Neuronal stem cell (in vitro differentiated cells): ENCODE results near the gene LRP1.

ENCODE experiments used
- DNase-seq: peaks from one replicate; pipeline ENCODE4 v3.0.0-alpha.2; 2013; ENCODE audit warnings: low spot score
- H2AFZ ChIP-seq: one replicate; pipeline ENCODE4 v1.6.1; 2013; ENCODE audit warnings: mild to moderate bottlenecking, low read length, inconsistent platforms
- H2AK5ac ChIP-seq: 2 replicates; pipeline ENCODE4 v1.6.1; 2013; ENCODE audit warnings: low read depth, mild to moderate bottlenecking, inconsistent platforms, low read length, moderate library complexity, mixed read lengths
- H2BK120ac ChIP-seq: 2 replicates; pipeline ENCODE4 v1.6.1; 2013; ENCODE audit warnings: low read depth, mild to moderate bottlenecking, inconsistent platforms, low read length, moderate library complexity, mixed read lengths
- H2BK12ac ChIP-seq: one replicate; pipeline ENCODE4 v1.6.1; 2013; ENCODE audit warnings: low read length, inconsistent platforms
- H2BK15ac ChIP-seq: 2 replicates; pipeline ENCODE4 v1.6.1; 2013; ENCODE audit warnings: mild to moderate bottlenecking, low read length, inconsistent platforms, mixed read lengths
- H2BK5ac ChIP-seq: one replicate; pipeline ENCODE4 v1.6.1; 2013; ENCODE audit warnings: inconsistent platforms, mild to moderate bottlenecking, low read length, moderate library complexity
- H3K14ac ChIP-seq: one replicate; pipeline ENCODE4 v1.6.1; 2013; ENCODE audit warnings: low read length, inconsistent platforms
- H3K18ac ChIP-seq: 2 replicates; pipeline ENCODE4 v1.6.1; 2013; ENCODE audit warnings: low read length, inconsistent platforms
- H3K23ac ChIP-seq: 2 replicates; pipeline ENCODE4 v1.6.1; 2013; ENCODE audit warnings: low read depth, mild to moderate bottlenecking, mixed read lengths, low read length, inconsistent platforms; ENCODE audit not compliant: poor library complexity
- H3K27ac ChIP-seq: replicated peaks from 3 replicates; pipeline ENCODE4 v1.5.1; 2013; ENCODE audit warnings: low read length, inconsistent platforms
- H3K27me3 ChIP-seq, 3 experiments: 2 replicates each; pipeline ENCODE4 v1.6.1; 2013; ENCODE audit warnings: low read length in 3 of 3, mild to moderate bottlenecking in 2 of 3, inconsistent platforms in 1 of 3, low read depth in 1 of 3, mixed read lengths in 1 of 3, moderate library complexity in 1 of 3; ENCODE audit not compliant: control insufficient read depth in 3 of 3, insufficient read depth in 3 of 3
- H3K36me3 ChIP-seq, 2 donors: replicated peaks in 1 of 2; 2 replicates each; pipeline ENCODE4 v1.6.1; 2013; ENCODE audit warnings: low read length in 2 of 2; ENCODE audit not compliant: control insufficient read depth in 2 of 2, insufficient read depth in 2 of 2
- H3K4ac ChIP-seq: 2 replicates; pipeline ENCODE4 v1.6.1; 2013; ENCODE audit warnings: inconsistent platforms, mild to moderate bottlenecking, low read length, moderate library complexity
- H3K4me1 ChIP-seq, 2 donors: 1 replicate in 1 of 2; 2 replicates in 1 of 2; pipeline ENCODE4 v1.6.1; 2013; ENCODE audit warnings: low read length in 2 of 2, low read depth in 1 of 2; ENCODE audit not compliant: control insufficient read depth in 2 of 2, insufficient read depth in 1 of 2
- H3K4me2 ChIP-seq: one replicate; pipeline ENCODE4 v1.6.1; 2013; ENCODE audit warnings: mild to moderate bottlenecking, low read length, inconsistent platforms; ENCODE audit not compliant: insufficient read depth, poor library complexity, severe bottlenecking
- H3K4me3 ChIP-seq, 2 donors: 2 replicates each; pipeline ENCODE4 v1.5.1; 2013; ENCODE audit warnings: low read length in 2 of 2, mild to moderate bottlenecking in 2 of 2, inconsistent platforms in 1 of 2, moderate library complexity in 1 of 2
- H3K79me1 ChIP-seq: one replicate; pipeline ENCODE4 v1.6.1; 2013; ENCODE audit warnings: low read depth, mild to moderate bottlenecking, inconsistent platforms, low read length, moderate library complexity
- H3K9ac ChIP-seq: one replicate; pipeline ENCODE4 v1.6.1; 2013; ENCODE audit warnings: mild to moderate bottlenecking, low read depth, low read length, inconsistent platforms; ENCODE audit not compliant: poor library complexity
- H3K9me3 ChIP-seq, 2 donors: replicated peaks in 1 of 2; 2 replicates each; pipeline versions ENCODE3 to v1.6.1; 2013; ENCODE audit warnings: low read length in 2 of 2, mild to moderate bottlenecking in 2 of 2, inconsistent platforms in 1 of 2, low read depth in 1 of 2, mixed read lengths in 1 of 2, moderate library complexity in 1 of 2; ENCODE audit not compliant: control insufficient read depth in 2 of 2, insufficient read depth in 1 of 2
- H4K8ac ChIP-seq: one replicate; pipeline ENCODE4 v1.6.1; 2013; ENCODE audit warnings: low read depth, mild to moderate bottlenecking, inconsistent platforms, low read length, moderate library complexity
- H4K91ac ChIP-seq: one replicate; pipeline ENCODE4 v1.6.1; 2013; ENCODE audit warnings: low read length, low read depth, mild to moderate bottlenecking, inconsistent platforms; ENCODE audit not compliant: poor library complexity
- WGBS, 2 donors: extraction: QIAGEN DNeasy Blood & Tissue Kit; methylation state at CpG; one replicate each; pipeline ENCODE4 v1.1.7; 2013; ENCODE audit warnings: missing lambda C conversion rate in 2 of 2, mixed read lengths in 1 of 2; ENCODE audit not compliant: insufficient read length in 2 of 2, insufficient replicate concordance in 1 of 2; ENCODE audit errors: extremely low coverage in 2 of 2; 5-methylcytosine and 5-hydroxymethylcytosine counted together

The LRP1 gene

GRCh38 chr12:57227315-57228115, 99.2 kb downstream of the LRP1 start:
- Histone ChIP-seq H3K23ac (no peak overlapping the region), H3K9me3 (peaks cover 0 to 4% of the 10 kb centered on the region in 2 donors), H3K36me3 (peaks cover 14 to 21% of the 10 kb centered on the region in 2 donors), H3K14ac (no peak overlapping the region), H3K27me3 (peaks cover 21 to 57% (median 51%) of the 10 kb centered on the region in 3 experiments), H3K4ac (no peak overlapping the region), H4K8ac (no peak overlapping the region), H3K4me2 (peak overlapping the region; percentile 82), H2BK120ac (no peak overlapping the region), H3K4me1 (peaks cover 23 to 27% of the 10 kb centered on the region in 2 donors), H3K18ac (peak overlapping the region; percentile 21), H3K4me3 (peak overlapping the region; percentile 14 to 34), H2BK5ac (no peak overlapping the region), H2AK5ac (no peak overlapping the region), H2BK12ac (no peak overlapping the region), H3K79me1 (peaks cover 9% of the 10 kb centered on the region), H4K91ac (no peak overlapping the region), H3K9ac (no peak overlapping the region), H3K27ac (no peak overlapping the region), H2BK15ac (no peak overlapping the region), H2AFZ (peak overlapping the region; percentile 78)
- WGBS, 2 donors: no CpG with 5 or more reads among the region's 8 CpGs
- DNase-seq: no peak

DNA sequence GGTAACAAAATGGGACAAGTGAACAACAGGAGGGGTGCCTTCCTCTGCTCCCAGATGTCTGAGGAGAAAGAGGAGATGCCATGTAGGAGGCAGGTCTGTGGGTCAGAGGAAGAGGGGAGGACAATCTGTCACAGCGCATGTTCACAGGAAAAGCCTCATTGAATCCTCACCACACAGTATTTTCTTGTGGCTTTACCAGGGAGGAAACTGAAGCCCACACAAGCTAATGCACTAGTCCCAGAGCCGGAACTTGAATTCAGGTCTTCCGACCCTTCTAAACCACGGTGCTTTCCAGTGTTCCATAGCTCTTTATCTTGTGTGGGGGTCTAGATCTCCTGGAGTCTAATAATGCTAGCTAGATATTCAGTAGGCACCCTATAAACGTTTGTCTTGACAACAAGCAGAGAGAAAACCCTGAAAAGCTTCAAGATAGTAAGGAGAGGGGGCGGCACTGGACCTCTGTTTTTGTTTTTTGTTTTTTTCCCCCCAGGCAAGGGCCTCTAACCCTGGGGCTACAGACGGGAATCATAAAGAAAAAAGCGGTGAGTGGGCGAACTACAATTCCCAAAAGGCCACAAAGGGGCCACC, 100.9 kb downstream of the LRP1 start:
- DNase-seq: no peak
- H3K27ac ChIP-seq: no peak overlapping the region
- H2BK15ac ChIP-seq: no peak overlapping the region
- no peak overlapping the region for H2BK5ac ChIP-seq
- H4K8ac ChIP-seq: no peak overlapping the region
- H3K4me3 ChIP-seq: peak overlapping the region in 1 of 2 donors; percentile 75
- H3K36me3 ChIP-seq: peaks cover 31 to 37% of the 10 kb centered on the region in 2 donors
- H3K4me2 ChIP-seq: no peak overlapping the region
- H3K23ac ChIP-seq: no peak overlapping the region
- H3K18ac ChIP-seq: no peak overlapping the region
- no peak overlapping the region for H2AK5ac ChIP-seq
- H3K9me3 ChIP-seq: peaks cover 0 to 2% of the 10 kb centered on the region in 2 donors
- no peak overlapping the region for H2BK12ac ChIP-seq
- no peak overlapping the region for H2BK120ac ChIP-seq
- peaks cover 9% of the 10 kb centered on the region for H3K79me1 ChIP-seq
- peaks cover 20 to 27% of the 10 kb centered on the region in 2 donors for H3K4me1 ChIP-seq
- H2AFZ ChIP-seq: peak overlapping the region; percentile 84
- no peak overlapping the region for H3K9ac ChIP-seq
- no peak overlapping the region for H3K4ac ChIP-seq
- no CpG with 5 or more reads among the region's 9 CpGs for WGBS, 2 donors
- H4K91ac ChIP-seq: no peak overlapping the region
- H3K27me3 ChIP-seq: peaks cover 19 to 41% (median 34%) of the 10 kb centered on the region in 3 experiments
- no peak overlapping the region for H3K14ac ChIP-seq

GRCh38 chr12:57229634-57230380, 101.5 kb downstream of the LRP1 start, which contains the start of gene SHMT2:
Gene SHMT2 (plus strand): TSS chr12:57229711. CDS start chr12:57229779, 68 bp downstream.
- Histone ChIP-seq H3K36me3 (peaks cover 36 to 44% of the 10 kb centered on the region in 2 donors), H2BK120ac (no peak within 1 kb of the TSS), H3K79me1 (peaks cover 9% of the 10 kb centered on the region), H3K4me1 (peaks cover 20 to 27% of the 10 kb centered on the region in 2 donors), H3K27me3 (peaks cover 13 to 34% (median 28%) of the 10 kb centered on the region in 3 experiments), H2BK12ac (no peak within 1 kb of the TSS), H3K9ac (peak within 1 kb of the TSS; percentile 91), H3K14ac (no peak within 1 kb of the TSS), H3K18ac (peak within 1 kb of the TSS; percentile 76), H2AFZ (peak within 1 kb of the TSS; percentile 84), H3K27ac (peak within 1 kb of the TSS; percentile 32), H2BK5ac (no peak within 1 kb of the TSS), H3K23ac (peak within 1 kb of the TSS; percentile 40), H3K4ac (no peak within 1 kb of the TSS), H4K91ac (no peak within 1 kb of the TSS), H4K8ac (no peak within 1 kb of the TSS), H3K9me3 (no peaks in the 10 kb centered on the region), H3K4me3 (peak within 1 kb of the TSS; percentile 75 to 90), H3K4me2 (peak within 1 kb of the TSS; percentile 84), H2BK15ac (no peak within 1 kb of the TSS), H2AK5ac (peak within 1 kb of the TSS; percentile 28)
- DNase-seq: peak; percentile 97
- no CpG with 5 or more reads among the region's 42 CpGs for WGBS, 2 donors
